ENCODE measurements around the gene NRP2. TPM values are rescaled to one million over a fixed set of nuclear protein-coding genes. Genes with fewer than 3 reads are reported as not detected.
A peak's percentile ranks its signal among the peaks of the same experiment; 100 is the strongest.

The NRP2 gene
- total RNA-seq, 4 donors from 2014 or later, result 128 to 196 (median 176) TPM

DNA sequence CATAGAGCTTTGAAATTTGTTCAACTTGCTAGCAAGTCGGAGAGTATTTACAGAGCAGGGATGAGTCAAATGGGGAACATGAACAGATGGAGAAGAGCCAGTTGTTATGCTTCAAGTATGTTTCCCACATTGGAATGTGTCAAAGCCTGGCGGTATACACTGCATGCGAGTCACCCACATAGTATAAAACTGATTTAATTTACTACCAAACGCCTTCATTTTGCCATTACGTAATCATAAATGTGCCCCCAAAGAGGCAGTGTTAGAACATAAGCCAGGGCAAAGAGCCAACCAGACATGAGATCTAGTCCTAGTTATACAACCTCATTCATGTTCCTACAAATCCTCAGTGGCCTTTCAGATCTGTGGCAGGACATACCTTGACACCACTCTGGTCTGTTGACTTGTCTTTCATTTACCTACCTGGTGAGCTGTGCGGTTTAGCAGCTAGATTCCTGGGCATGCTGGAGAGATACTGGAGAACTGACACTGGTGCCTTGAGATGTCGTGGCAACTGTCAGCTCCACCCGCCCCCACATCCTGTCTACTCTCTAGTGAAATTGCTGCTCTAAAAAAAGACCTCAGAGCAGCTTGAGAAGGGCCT, 21.7 kb upstream of the NRP2 start:
- peaks cover 0 to 4% (median 0%) of the 10 kb centered on the region in 4 donors for H3K9me3 ChIP-seq
- DNase-seq (ENCODE audit: low spot score in 2 of 2), result peak in 1 of 2 donors; percentile 51

DNA sequence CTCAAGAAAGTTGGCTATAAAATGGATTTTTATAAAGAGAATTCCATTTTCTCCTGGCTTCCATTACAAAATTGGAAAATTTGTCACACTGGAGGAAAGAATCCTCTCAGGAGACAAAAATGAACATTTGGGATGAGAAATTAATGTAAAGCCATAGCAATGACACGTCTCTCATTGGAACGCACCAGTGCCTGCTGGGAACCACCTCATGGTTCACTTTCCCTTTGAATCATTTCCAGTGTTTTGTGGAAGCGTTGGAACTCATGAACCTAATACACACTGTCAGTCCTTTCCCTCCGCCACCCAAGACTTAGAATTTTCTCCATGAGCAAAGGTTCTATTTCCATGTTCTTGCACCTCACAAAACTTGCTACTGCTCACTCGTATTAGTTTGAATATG, 21.0 kb upstream of the NRP2 start:
- TF ChIP-seq EP300 (IDR thresholded peaks at IDR 0.05) (no peak), POLR2A (IDR thresholded peaks at IDR 0.05) (no peak)
- TF ChIP-seq, protein P1, sequence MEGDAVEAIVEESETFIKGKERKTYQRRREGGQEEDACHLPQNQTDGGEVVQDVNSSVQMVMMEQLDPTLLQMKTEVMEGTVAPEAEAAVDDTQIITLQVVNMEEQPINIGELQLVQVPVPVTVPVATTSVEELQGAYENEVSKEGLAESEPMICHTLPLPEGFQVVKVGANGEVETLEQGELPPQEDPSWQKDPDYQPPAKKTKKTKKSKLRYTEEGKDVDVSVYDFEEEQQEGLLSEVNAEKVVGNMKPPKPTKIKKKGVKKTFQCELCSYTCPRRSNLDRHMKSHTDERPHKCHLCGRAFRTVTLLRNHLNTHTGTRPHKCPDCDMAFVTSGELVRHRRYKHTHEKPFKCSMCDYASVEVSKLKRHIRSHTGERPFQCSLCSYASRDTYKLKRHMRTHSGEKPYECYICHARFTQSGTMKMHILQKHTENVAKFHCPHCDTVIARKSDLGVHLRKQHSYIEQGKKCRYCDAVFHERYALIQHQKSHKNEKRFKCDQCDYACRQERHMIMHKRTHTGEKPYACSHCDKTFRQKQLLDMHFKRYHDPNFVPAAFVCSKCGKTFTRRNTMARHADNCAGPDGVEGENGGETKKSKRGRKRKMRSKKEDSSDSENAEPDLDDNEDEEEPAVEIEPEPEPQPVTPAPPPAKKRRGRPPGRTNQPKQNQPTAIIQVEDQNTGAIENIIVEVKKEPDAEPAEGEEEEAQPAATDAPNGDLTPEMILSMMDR (IDR thresholded peaks at IDR 0.05), result no peak
- Histone ChIP-seq H3K9me3 (peaks cover 0 to 4% (median 0%) of the 10 kb centered on the region in 4 donors), H3K27me3 (no peaks in the 10 kb centered on the region), H3K36me3 (no peaks in the 10 kb centered on the region), H3K27ac (no peak overlapping the region), H3K4me1 (peaks cover 0 to 17% (median 0%) of the 10 kb centered on the region in 4 donors), H3K4me3 (no peak overlapping the region)
- DNase-seq (ENCODE audit: low spot score in 2 of 2), result no peak
- 88 to 94% methylated on average over 5 of the region's 5 CpGs for WGBS, 2 donors

More for the DNA sequence above, 21.7 kb upstream of the NRP2 start:
- no peak overlapping the region for H3K27ac ChIP-seq
- peaks cover 0 to 17% (median 0%) of the 10 kb centered on the region in 4 donors for H3K4me1 ChIP-seq
- H3K36me3 ChIP-seq, result no peaks in the 10 kb centered on the region
- H3K27me3 ChIP-seq, result no peaks in the 10 kb centered on the region
- no peak overlapping the region for H3K4me3 ChIP-seq
- WGBS, 2 donors, result 28 to 29% methylated on average over 8 of the region's 8 CpGs
- peak in 1 of 2 donors; percentile 13 for TF ChIP-seq EP300 (IDR thresholded peaks at IDR 0.05)
- TF ChIP-seq POLR2A (IDR thresholded peaks at IDR 0.05), result no peak

DNA sequence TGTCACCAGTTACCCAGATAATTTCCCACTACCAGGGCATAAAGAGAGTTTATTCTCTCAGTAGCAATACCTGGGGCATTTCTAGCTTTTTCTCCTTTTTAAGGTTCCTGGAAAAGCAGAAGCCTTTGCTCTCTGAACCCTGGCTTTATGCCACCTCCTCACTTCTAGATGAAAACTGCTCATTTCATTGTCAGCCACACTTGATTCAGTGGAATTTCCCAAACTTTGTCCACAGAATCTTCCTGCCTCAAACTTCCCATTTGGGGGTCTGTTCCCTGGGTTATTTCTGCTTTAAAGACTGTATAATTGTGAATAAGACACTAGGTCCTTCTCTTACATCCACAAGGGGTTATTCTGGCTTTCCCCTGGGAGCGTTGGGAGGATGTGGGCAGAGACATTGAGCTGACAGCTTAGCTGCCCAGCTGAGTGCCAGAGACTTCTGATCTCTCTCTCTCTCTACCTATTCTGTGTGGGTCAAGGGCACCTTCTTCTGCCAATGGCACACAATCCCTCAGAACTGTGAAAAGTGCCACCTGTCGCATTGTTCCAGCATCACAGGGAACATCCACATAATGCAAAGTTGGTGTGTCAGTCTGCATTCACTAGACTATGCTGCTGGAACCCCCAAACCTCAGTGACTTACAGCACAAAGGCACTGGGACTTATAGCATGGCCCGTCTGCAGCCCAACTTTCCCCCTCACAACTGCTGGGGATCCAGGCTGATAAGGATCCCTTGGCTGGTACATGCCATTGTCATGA, 19.9 kb upstream of the NRP2 start:
- no peak for TF ChIP-seq POLR2A (IDR thresholded peaks at IDR 0.05)
- TF ChIP-seq, protein P1 (IDR thresholded peaks at IDR 0.05), result no peak
- no peak overlapping the region for H3K27ac ChIP-seq
- no peak for DNase-seq (ENCODE audit: low spot score in 2 of 2)
- 86 to 98% methylated on average over 3 of the region's 3 CpGs for WGBS, 2 donors
- no peaks in the 10 kb centered on the region for H3K27me3 ChIP-seq
- peaks cover 0 to 4% (median 0%) of the 10 kb centered on the region in 4 donors for H3K9me3 ChIP-seq
- no peak overlapping the region for H3K4me3 ChIP-seq
- H3K36me3 ChIP-seq, result no peaks in the 10 kb centered on the region
- H3K4me1 ChIP-seq, result peaks cover 0 to 11% (median 0%) of the 10 kb centered on the region in 4 donors

DNA sequence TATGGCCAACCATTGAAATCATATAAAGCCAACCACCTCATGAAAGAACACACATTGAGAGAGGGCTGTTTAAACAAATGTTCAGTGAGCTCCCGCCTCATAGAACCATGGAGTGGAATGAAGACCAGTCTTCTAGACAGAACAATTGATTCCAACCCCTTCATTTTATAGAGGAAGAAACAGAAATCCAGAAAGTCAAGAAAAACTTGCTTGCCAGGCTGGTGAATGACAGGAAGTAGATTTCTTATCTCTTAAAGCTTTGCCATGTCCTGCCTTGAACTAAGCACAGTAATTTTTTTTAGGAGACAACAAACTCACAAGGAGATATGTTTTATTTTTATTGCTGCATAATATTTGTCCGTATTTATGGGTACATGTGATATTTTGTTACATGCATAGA, 16.5 kb upstream of the NRP2 start:
- H3K4me1 ChIP-seq, result peaks cover 0 to 2% (median 0%) of the 10 kb centered on the region in 4 donors
- H3K27me3 ChIP-seq, result no peaks in the 10 kb centered on the region
- 82 to 91% methylated on average over 2 of the region's 2 CpGs for WGBS, 2 donors
- no peak overlapping the region for H3K4me3 ChIP-seq
- no peak overlapping the region for H3K27ac ChIP-seq
- no peak for DNase-seq (ENCODE audit: low spot score in 2 of 2)
- H3K36me3 ChIP-seq, result no peaks in the 10 kb centered on the region
- peaks cover 0 to 10% (median 0%) of the 10 kb centered on the region in 4 donors for H3K9me3 ChIP-seq
- TF ChIP-seq POLR2A (IDR thresholded peaks at IDR 0.05) (no peak), EP300 (IDR thresholded peaks at IDR 0.05) (no peak)
- TF ChIP-seq, protein P1 (IDR thresholded peaks at IDR 0.05), result no peak

DNA sequence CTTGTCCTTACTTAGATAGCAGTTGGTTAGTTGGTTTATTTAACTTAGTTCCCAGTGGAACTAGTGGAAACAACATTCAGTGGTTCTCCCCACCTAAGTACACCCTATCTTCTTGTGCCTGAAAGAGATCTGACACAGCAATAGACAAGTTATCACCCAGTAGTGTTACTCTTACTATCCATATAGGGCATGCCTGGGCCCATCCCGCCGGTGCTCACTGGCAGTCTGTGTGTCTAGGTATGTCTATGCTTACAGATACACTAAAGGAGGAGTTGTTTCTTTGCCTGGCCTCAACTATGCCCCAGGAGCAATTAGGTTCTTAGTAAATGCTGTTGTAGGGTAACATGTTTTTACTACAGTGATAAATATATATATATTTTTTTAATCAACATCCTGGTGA, 12.0 kb upstream of the NRP2 start:
- peaks cover 0 to 6% (median 0%) of the 10 kb centered on the region in 4 donors for H3K9me3 ChIP-seq
- peaks cover 0 to 1% (median 0%) of the 10 kb centered on the region in 4 donors for H3K4me1 ChIP-seq
- TF ChIP-seq EP300 (IDR thresholded peaks at IDR 0.05) (no peak), POLR2A (IDR thresholded peaks at IDR 0.05) (no peak)
- TF ChIP-seq, protein P1 (IDR thresholded peaks at IDR 0.05), result no peak
- H3K36me3 ChIP-seq, result no peaks in the 10 kb centered on the region
- DNase-seq (ENCODE audit: low spot score in 2 of 2), result no peak
- no peaks in the 10 kb centered on the region for H3K27me3 ChIP-seq
- H3K4me3 ChIP-seq, result no peak overlapping the region
- 93 to 100% methylated on average over 2 of the region's 2 CpGs for WGBS, 2 donors
- no peak overlapping the region for H3K27ac ChIP-seq
